Measurements from ENCODE around the gene MAPK8.

- TF ChIP-seq POLR2AphosphoS5 (IDR thresholded peaks at IDR 0.05; ENCODE audit: low read depth, low read length) (no peak), POLR2A (IDR thresholded peaks at IDR 0.05; ENCODE audit: low read depth, low read length) (no peak), TAF1 (IDR thresholded peaks at IDR 0.05; ENCODE audit: borderline replicate concordance, low read depth, low read length) (no peak)
These were observed 122.4 kb downstream of the MAPK8 start for GRCh38 chr10:48428896-48429295.
